ENCODE measurements around the gene BIN2.
"Not testable (repeated sequence)": the region's sequence is repeated elsewhere in the genome, so short reads cannot be mapped to it uniquely, and the experiment has no call there.

The BIN2 gene

DNA sequence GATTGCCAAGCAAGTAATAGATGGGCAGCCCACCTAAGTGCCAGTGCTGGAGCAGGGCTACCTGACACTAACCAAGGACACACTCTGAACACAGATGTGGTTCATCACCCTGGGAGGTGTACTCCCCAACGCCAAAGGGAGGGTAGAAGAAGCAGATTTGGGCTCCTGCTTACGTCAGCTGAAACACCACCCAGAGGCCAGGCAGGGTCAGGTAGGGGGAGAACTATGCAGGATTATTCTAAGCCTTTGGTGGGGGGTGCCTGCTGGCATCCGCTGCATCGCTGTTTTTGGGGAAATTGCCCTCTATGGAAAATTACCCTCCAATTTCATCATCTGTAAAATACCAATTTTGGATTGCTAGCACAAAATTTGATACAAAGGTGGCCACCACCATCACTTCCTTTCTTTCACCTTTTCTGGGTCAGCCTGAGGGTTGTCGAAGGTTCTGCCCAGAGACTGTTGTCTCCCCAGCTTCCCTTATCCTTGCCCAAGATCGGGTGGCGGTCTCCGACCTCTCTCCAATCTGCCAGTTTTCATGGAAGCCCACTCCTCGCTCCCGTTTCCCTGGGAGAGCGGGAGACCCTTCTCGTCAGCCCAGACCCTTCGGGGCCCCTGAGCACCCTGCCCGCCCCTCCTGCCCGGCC, 535 bp downstream of the BIN2 start:
- DNase-seq (ENCODE audit: low spot score) = peak; percentile 62
- no peak for TF ChIP-seq CTCF (IDR thresholded peaks at IDR 0.05; ENCODE audit: extremely low read depth, missing control alignments)

GRCh38 chr12:51322452-51322851, 1.5 kb downstream of the BIN2 start:
- peak; percentile 69 for DNase-seq (ENCODE audit: low spot score)

DNA sequence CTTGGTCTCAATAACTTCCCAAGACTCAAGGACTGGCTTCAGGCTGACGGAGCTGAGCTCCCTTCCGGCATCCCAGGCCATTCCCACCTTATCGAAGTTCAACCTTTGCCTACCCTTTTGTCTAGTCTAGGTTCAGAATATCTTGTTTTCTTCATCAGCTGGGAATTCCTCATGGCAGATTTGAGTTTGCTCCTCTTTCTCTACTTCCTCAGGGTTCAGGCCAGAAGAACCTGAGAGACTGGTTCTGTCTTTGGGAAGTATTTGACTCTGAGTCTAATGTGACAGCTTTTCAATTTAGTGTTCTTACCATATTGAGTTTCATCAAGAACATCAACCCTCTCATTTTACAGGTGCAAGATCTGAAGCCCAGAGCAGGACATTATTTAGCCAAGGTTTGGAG, 2.1 kb downstream of the BIN2 start:
- DNase-seq (ENCODE audit: low spot score) = no peak
- no peak for TF ChIP-seq CTCF (IDR thresholded peaks at IDR 0.05; ENCODE audit: extremely low read depth, missing control alignments)

More at GRCh38 chr12:51322452-51322851, 1.5 kb downstream of the BIN2 start:
- no peak for TF ChIP-seq CTCF (IDR thresholded peaks at IDR 0.05; ENCODE audit: extremely low read depth, missing control alignments)

DNA sequence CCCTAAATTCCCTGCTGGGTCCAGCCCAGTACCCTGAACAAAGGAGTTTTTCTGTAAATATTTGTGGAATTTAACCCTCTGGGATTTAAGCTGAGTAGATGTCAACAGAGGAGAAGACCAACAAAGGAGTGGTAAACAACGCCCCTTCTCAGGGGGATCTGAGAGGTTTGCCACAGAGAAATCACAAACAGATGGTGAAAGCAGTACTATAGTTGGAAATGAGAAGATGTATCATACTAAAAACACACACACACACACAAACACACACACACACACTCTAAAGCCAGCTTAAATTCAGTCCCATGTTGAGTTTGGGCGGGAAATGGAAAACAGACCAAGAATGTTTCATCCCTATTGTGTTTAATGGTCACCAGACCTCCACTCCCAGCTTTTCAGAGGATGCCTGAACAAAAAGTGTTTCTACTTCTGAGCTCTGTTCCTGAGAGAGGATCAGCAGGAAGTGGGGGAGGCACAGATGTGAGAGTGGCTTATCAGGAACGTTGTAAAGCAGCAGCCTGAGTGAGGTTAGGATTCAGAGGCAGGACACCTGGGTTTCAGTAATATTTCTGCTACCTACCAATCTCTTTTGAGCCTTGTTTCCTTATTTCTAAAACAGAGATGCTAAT, 3.2 kb downstream of the BIN2 start:
- DNase-seq (ENCODE audit: low spot score) = no peak
- no peak for TF ChIP-seq CTCF (IDR thresholded peaks at IDR 0.05; ENCODE audit: extremely low read depth, missing control alignments)

DNA sequence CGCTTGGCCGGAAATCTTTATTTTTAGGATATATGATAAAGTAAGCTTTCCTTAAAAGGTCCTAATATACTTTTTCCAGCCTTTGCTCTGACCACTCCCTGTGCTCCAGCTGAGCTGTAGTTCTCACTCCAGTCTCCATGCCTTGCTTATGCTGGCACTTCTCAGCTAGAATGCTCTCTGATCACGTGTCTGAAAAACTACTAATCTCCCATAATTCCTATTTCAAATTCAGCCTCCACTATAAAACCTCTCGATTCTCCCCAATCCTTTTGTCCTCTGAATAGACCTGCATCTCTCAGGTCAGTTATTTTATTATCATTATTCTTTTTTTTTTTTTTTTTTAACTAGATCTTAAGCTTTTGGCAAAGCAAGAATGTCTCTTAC, 3.7 kb downstream of the BIN2 start:
- TF ChIP-seq CTCF (IDR thresholded peaks at IDR 0.05; ENCODE audit: extremely low read depth, missing control alignments) = no peak
- no peak for DNase-seq (ENCODE audit: low spot score)

- peak; percentile 42 for DNase-seq (ENCODE audit: low spot score)
These were observed 5.0 kb downstream of the BIN2 start for GRCh38 chr12:51318846-51319599.

GRCh38 chr12:51318057-51318806, 5.7 kb downstream of the BIN2 start:
- DNase-seq (ENCODE audit: low spot score) = not testable (repeated sequence)

More at GRCh38 chr12:51318846-51319599, 5.0 kb downstream of the BIN2 start:
- TF ChIP-seq CTCF (IDR thresholded peaks at IDR 0.05; ENCODE audit: extremely low read depth, missing control alignments) = no peak

Data from GM20000 (cell line).